ENCODE results near the gene IQGAP2.

DNA sequence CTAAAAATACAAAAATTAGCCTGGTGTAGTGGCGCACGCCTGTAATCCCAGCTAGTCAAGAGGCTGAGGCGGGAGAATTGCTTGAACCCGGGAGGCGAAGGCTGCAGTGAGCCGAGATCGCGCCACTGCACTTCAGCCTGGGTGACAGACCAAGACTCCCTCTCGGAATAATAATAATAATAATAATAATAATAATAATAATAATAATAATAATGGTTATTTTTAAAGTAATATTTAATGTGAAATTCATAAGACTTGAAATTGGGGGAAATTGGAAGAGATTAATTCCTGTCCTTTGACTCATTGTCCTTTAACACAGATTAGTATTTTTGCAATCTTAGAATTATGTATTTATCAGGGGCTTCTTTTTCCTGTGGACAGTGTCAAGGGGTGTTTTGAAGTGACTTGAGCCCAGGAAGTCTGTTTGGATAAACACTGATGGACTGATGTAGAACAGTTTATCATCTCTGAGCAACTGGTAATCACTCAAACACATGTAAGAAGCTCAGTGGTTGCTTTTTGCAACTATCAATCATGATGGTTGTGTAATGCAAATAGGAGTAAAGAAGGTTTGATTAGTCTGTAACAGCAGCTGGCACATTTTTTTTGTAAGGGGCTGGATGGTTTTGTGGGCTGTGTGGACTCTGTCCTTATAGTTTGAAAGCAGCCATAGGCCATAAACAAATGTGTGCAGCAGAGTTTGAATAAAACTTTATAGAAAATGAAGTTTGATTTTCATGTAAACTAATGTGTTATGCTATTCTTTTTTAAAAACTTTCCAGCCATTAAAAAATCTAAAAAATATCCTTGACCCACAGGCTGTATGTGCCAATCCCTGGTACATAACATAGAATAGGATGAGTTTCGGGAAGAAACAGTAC, 126.6 kb downstream of the IQGAP2 start:
- TF ChIP-seq, protein P1, sequence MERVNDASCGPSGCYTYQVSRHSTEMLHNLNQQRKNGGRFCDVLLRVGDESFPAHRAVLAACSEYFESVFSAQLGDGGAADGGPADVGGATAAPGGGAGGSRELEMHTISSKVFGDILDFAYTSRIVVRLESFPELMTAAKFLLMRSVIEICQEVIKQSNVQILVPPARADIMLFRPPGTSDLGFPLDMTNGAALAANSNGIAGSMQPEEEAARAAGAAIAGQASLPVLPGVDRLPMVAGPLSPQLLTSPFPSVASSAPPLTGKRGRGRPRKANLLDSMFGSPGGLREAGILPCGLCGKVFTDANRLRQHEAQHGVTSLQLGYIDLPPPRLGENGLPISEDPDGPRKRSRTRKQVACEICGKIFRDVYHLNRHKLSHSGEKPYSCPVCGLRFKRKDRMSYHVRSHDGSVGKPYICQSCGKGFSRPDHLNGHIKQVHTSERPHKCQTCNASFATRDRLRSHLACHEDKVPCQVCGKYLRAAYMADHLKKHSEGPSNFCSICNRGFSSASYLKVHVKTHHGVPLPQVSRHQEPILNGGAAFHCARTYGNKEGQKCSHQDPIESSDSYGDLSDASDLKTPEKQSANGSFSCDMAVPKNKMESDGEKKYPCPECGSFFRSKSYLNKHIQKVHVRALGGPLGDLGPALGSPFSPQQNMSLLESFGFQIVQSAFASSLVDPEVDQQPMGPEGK (tag by site-specific recombination; IDR thresholded peaks at IDR 0.05), result no peak
- TF ChIP-seq ZNF600 (tag by site-specific recombination; IDR thresholded peaks at IDR 0.05) (no peak), ZNF148 (tag by site-specific recombination; IDR thresholded peaks at IDR 0.05; ENCODE audit: borderline replicate concordance) (no peak)

Measured in HEK293 (cell line).